GM19043 (cell line): ENCODE measurements around the gene FBXW11.

Experiments
- ATAC-seq: cut with Tn5 transposase; IDR thresholded peaks from one replicate; pipeline ENCODE4 v1.9.1; 2021; ENCODE audit warnings: low read depth; ENCODE audit not compliant: unreplicated experiment

Gene FBXW11

DNA sequence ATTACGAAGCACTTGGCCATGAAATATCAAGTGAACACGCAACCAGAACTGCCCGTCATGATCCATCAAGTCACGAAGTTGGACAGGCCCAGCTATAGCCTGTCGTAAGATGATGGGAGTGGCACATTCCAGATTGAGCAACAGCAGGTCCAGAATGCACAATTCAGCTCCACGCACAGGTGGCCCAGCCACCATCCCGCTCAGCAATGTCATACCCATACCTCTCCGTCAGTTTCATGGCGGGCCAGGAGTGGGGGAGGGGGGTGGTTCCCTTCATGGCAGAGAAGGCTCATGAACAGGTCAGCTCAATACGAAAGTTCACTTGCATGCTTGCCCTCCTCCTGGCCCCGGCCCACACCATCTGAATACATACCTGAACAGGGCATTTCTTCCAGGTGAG is 185.9 kb downstream of the FBXW11 start:
- no peak for ATAC-seq

DNA sequence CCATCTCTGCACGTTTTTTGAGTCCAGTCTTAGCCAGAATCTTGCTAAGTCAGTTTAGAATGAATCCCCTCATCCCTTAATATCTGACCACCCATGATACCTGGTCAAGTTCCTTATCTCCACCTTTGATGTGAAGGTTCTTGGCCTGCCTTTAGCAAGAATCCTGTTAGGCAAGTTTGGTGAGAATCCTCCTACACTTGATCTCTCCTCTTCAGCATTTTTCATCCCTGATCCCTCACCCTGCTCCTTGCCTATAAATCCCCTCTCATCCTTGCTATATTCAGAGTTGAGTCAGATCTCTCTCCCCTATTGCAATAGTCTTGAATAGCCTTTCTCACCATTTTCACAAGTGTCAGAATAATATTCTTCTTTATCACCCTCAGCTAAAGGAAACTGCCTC is 189.8 kb downstream of the FBXW11 start:
- no peak for ATAC-seq

DNA sequence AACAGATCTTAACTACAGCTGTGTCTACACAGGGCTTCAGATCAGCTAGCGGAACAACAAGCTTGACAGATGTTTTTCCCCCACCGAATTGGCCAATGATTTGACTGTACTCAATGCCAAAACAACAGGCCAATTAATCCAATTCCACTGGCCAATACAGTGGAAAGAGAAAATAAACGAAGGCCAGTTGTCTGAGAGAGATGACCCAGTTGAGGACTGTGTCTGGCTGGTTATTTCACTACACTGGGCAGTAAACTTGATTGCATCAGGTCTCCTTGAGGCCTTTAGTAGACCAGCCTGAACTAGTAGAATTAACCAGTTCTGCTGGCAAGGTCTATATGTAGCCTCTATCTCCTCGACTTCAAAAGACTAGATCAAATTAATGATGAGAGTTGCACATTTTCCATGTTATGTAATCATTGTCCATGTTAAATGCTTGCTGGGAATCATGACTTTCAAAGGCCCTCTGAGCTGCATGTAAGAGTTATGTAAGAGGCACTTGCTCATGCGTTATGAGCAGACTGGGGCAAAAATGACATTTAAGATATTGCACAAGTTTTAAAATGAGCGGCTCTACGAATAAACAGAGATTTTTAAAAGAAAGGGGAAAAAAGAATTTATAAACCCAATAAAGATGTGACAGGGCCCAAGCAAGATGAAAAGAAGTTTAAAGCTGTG is 192.5 kb downstream of the FBXW11 start:
- ATAC-seq = no peak

DNA sequence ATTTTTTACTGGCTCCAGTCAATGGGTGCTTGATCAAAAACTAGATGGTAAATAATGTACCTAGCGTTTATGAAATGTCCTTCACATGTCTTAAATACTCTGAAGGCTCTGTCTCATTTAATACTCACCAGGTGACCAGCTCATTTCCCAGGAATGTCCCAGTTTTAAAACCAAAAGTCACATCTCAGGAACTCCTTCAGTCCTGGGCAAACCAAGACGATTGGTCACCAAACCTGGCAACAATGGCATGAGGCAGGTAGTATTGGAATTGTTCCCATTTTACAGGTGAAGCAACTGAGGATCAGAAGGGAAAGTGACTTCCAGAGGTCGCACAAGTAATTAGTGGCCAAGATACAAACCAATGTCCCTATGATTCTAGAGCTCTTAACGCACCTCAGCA is 193.2 kb downstream of the FBXW11 start:
- no peak for ATAC-seq
